HG03196 (cell line): ENCODE data around the gene RADX.

Experiments used
- ATAC-seq: cut with Tn5 transposase; IDR thresholded peaks from one replicate; pipeline ENCODE4 v1.9.1; 2021; ENCODE audit not compliant: unreplicated experiment

Gene RADX

DNA sequence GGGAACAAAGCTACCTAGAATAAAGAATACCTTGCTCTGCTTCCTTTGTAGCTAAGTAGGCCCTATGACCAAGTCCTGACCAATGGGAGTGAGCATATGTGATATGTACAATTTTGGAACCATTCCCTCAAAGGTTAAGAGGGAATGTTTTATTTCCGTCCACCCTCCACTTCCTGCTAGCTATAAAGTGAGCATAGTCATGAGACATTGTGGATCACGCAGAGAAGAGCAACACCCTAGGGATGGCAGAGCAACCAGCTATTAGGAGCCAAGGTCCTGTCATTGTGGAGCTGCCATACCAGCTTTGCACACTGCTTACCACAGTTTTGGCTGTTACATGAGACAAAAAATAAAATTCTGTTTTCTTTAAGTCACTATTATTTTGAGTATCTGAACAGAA, 68.9 kb downstream of the RADX start:
- no peak for ATAC-seq

DNA sequence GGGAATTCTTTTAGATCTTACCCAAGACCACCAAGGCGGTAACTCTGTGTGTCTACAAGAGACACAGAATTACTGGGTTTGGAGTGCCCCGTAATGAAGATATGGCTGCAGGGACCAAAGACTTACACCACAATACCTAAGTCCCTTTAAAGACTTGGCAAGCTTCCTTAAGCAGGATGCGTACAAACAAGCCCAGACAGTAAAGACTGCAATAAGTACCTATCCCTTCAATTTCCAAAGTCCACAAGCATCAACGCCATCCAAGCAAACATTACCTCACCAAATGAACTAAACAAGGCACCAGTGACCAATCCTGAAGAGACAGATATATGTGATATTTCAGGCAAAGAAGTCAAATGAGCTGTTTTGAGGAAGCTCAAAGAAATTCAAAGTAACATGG, 72.4 kb downstream of the RADX start:
- no peak for ATAC-seq

DNA sequence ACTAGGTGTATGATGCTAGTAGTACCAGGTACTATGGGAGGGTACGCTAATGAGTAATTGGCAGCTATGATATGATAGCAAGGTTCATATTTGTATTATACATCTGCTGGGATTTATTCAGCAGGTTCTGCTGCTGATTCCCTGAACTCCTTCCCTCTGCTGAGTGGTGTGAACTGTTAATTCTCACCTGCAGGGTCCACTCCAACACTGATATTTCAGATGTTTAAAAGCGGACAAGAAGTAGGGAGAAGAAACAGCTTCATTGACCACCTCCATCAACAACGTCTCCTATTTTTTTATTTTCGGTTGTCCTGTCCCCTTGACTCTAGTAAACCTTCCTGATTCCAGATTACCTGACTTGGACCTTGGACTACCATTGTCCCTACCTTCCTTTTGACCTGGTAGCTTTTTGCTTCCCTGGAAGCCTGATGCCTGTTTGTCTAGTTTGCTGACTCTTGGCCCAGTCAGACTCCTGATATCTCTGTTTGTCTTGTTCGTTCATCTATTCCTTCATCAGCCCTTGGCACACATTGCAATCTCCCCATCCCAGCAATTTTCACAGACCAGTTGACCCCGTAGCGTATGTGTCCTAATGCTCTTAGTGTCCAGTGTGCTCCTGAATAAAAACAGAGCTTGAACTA, 80.8 kb downstream of the RADX start:
- ATAC-seq, result no peak

GRCh38 chrX:106696502-106696901, 84.7 kb downstream of the RADX start:
- no peak for ATAC-seq

DNA sequence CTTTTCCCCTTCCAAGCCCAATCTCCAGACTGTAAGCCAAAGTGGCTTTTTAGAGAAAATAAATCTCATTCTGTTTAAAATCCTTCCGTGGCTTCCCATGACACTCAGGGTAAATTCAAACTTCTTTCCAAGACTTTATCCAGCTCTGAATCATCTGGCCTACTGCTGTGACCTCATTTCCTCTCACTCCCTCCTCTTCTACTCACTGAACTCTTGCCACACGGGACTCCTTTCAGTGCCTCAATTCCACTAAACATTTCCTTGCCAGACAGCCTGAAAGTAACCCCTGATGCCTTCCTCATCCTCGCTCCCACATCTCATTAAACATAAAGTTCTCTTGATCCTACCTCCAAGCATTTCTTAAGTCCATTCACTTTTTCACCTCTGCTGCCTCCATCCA, 86.9 kb downstream of the RADX start:
- ATAC-seq, result no peak

DNA sequence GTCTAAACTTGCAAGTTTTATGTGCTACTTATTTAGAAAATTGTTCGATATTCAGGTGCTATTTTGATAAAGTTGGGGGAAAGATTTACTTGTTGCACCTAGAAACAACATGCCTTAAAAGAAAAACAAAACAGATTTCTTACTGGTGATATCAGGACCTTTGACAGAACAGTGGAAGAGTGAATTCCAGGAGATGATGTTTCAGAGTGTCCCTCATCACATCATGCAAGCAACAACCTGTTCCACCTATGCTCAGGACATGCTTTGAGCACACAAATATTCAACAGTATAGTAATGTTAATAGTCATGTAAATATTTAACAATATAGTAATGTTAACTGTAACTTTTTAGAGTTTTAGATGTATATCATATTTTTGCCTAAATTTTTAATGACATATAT, 90.9 kb downstream of the RADX start:
- no peak for ATAC-seq

DNA sequence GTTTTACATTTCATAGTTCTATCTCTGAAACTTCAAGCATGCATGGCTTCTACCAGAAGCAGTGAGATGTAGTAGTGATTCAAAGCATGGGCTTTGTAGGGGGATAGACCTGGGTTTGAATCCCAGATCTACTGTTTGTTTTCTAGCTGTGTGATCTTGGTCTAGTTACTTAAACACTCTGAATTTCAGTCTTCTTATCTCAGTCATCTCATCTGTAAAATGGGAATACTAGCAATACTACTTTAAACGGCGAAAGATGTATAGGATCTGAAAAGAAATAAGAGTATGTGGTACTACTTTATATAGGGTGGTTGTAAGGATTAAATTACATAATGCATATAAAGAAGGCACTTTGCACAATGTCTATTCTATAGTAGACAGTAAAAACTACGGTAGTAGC, 94.7 kb downstream of the RADX start:
- ATAC-seq, result no peak

- ATAC-seq, result no peak
Observed at GRCh38 chrX:106707771-106708454, 96.1 kb downstream of the RADX start.

DNA sequence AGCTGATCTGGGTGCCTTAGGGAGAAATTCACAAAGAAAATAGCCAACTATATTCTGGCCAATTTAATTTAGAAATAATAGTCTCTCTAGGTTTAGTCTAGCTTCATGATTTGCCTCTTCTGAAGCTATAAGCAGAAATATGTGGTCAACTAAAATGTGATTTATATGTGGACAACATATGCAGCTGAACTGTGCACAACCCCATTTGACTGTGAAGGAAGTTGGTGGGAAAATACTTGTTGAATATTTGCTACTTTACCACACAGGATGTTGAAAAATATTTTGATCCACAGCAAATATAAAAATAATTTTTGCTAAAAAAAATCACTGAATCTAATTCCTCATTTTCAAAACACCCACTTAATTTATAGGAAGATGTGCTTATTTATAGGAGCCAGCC, 99.0 kb downstream of the RADX start:
- ATAC-seq, result no peak

- ATAC-seq, result no peak
Observed at GRCh38 chrX:106711375-106711774, 99.6 kb downstream of the RADX start.

DNA sequence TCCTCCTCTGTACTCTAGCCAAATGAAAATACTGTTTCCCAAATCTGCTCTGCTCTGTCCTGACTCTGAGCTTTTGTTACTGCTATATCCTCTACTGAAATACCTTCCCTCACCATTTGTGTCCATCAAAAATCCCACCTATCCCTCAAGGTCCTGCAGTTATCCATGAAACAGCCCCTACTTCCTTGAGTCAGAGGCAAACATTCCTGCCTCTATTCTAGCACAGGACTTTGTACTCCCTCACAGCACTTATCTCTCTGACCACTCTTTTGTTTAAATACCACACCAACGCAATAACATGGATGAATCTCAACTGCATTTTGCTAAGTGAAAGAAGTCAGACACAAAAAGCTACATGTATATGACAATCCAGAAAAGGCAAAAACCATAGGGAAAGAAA, 104.2 kb downstream of the RADX start:
- no peak for ATAC-seq

GRCh38 chrX:106716463-106716862, 104.7 kb downstream of the RADX start:
- ATAC-seq, result no peak

- no peak for ATAC-seq
Observed at GRCh38 chrX:106718709-106719108, 106.9 kb downstream of the RADX start.

GRCh38 chrX:106725931-106726330, 114.2 kb downstream of the RADX start:
- ATAC-seq, result no peak

DNA sequence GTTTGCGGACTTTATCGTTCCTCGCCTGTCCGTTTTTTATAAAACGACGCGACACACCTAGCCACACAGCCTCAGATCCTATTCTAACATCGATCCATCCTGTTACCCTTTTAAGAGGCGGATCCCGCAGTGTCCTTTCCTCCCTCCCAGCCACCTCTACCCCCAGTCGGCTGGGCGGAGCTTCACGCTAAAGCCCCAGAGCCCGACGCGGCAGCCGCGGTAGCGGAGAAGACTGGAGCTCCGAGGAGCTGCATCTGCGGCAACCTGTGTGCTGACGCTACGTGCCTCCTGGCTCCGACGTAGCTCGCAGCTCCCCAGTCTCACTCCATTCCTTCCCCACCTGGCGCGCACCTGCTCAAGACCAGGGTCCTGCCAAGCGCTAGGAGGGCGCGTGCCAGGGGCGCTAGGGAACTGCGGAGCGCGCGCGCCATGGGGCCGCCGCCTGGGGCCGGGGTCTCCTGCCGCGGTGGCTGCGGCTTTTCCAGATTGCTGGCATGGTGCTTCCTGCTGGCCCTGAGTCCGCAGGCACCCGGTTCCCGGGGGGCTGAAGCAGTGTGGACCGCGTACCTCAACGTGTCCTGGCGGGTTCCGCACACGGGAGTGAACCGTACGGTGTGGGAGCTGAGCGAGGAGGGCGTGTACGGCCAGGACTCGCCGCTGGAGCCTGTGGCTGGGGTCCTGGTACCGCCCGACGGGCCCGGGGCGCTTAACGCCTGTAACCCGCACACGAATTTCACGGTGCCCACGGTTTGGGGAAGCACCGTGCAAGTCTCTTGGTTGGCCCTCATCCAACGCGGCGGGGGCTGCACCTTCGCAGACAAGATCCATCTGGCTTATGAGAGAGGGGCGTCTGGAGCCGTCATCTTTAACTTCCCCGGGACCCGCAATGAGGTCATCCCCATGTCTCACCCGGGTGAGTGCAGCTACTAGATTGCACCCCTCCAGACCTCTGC, 115.0 kb downstream of the RADX start, which contains the start of gene RNF128:
RNF128 (plus strand) TSS at position 217 of the 953 bp plus-strand sequence; CDS start at position 430, 213 bp downstream.
- ATAC-seq, result no peak

- ATAC-seq, result no peak
Observed at GRCh38 chrX:106728337-106728736, 116.6 kb downstream of the RADX start.
